Mesenchymal stem cell (in vitro differentiated cells and primary cell): Measurements from ENCODE around the gene LRP1.

ENCODE experiments used
- DNase-seq: peaks from one replicate; pipeline ENCODE4 v3.0.0-alpha.2; 2013
- H2AFZ ChIP-seq: one replicate; pipeline ENCODE4 v1.6.1; 2013; ENCODE audit warnings: low read depth, mild to moderate bottlenecking, control low read depth, inconsistent platforms, low read length, moderate library complexity
- H2AK5ac ChIP-seq: 2 replicates; pipeline ENCODE4 v1.6.1; 2013; ENCODE audit warnings: low read length, moderate library complexity, mild to moderate bottlenecking, inconsistent platforms; ENCODE audit not compliant: severe bottlenecking
- H2BK120ac ChIP-seq: one replicate; pipeline ENCODE4 v1.6.1; 2013; ENCODE audit warnings: low read depth, mild to moderate bottlenecking, inconsistent platforms, low read length, moderate library complexity
- H2BK12ac ChIP-seq, 2 experiments: one replicate each; pipeline ENCODE4 v1.6.1; 2013; ENCODE audit warnings: inconsistent platforms in 2 of 2, low read length in 2 of 2, mild to moderate bottlenecking in 2 of 2, moderate library complexity in 2 of 2, control low read depth in 1 of 2
- H2BK15ac ChIP-seq: one replicate; pipeline ENCODE4 v1.6.1; 2013; ENCODE audit warnings: mild to moderate bottlenecking, low read depth, inconsistent platforms; ENCODE audit not compliant: poor library complexity, severe bottlenecking
- H2BK5ac ChIP-seq: 2 replicates; pipeline ENCODE4 v1.6.1; 2013; ENCODE audit warnings: low read depth, mild to moderate bottlenecking, low read length, control low read depth, inconsistent platforms; ENCODE audit not compliant: poor library complexity, severe bottlenecking
- H3K14ac ChIP-seq, 2 experiments: one replicate each; pipeline ENCODE4 v1.6.1; 2013; ENCODE audit warnings: inconsistent platforms in 2 of 2, low read length in 2 of 2, control low read depth in 1 of 2, mild to moderate bottlenecking in 1 of 2, moderate library complexity in 1 of 2
- H3K18ac ChIP-seq, 2 experiments: one replicate each; pipeline ENCODE4 v1.6.1; 2013; ENCODE audit warnings: inconsistent platforms in 2 of 2, low read length in 2 of 2, control low read depth in 1 of 2, low read depth in 1 of 2, mild to moderate bottlenecking in 1 of 2
- H3K23ac ChIP-seq, 2 experiments: one replicate each; pipeline ENCODE4 v1.6.1; 2013; ENCODE audit warnings: inconsistent platforms in 2 of 2, low read length in 2 of 2, mild to moderate bottlenecking in 2 of 2, moderate library complexity in 2 of 2, control low read depth in 1 of 2
- H3K27ac ChIP-seq: 2 replicates; pipeline ENCODE4 v1.5.1; 2013; ENCODE audit warnings: mild to moderate bottlenecking, moderate library complexity, low read length, control low read depth, inconsistent platforms; ENCODE audit not compliant: poor library complexity, severe bottlenecking
- H3K27me3 ChIP-seq, 2 experiments: 2 replicates each; pipeline versions ENCODE4 v1.6.1 to v1.7.0; 2013; ENCODE audit warnings: low read length in 2 of 2, mild to moderate bottlenecking in 2 of 2, moderate library complexity in 2 of 2, control low read depth in 1 of 2, inconsistent platforms in 1 of 2; ENCODE audit not compliant: control insufficient read depth in 1 of 2, insufficient read depth in 1 of 2
- H3K36me3 ChIP-seq, 2 experiments: 2 replicates each; pipeline versions ENCODE4 v1.6.1 to v1.7.0; 2013; ENCODE audit warnings: low read length in 2 of 2, control low read depth in 1 of 2, inconsistent platforms in 1 of 2, low read depth in 1 of 2, mild to moderate bottlenecking in 1 of 2; ENCODE audit not compliant: insufficient read depth in 2 of 2, control insufficient read depth in 1 of 2
- H3K4ac ChIP-seq, 2 experiments: one replicate each; pipeline ENCODE4 v1.6.1; 2013; ENCODE audit warnings: inconsistent platforms in 2 of 2, low read length in 2 of 2, mild to moderate bottlenecking in 2 of 2, moderate library complexity in 2 of 2, control low read depth in 1 of 2, low read depth in 1 of 2
- H3K4me1 ChIP-seq: 2 replicates; pipeline ENCODE4 v1.6.1; 2013; ENCODE audit warnings: low read depth, low read length, control low read depth; ENCODE audit not compliant: control insufficient read depth, insufficient read depth
- H3K4me2 ChIP-seq: 2 replicates; pipeline ENCODE4 v1.6.1; 2013; ENCODE audit warnings: low read length, mild to moderate bottlenecking, inconsistent platforms; ENCODE audit not compliant: poor library complexity, severe bottlenecking
- H3K4me3 ChIP-seq, 2 experiments: 2 replicates each; pipeline versions ENCODE4 v1.5.1 to v1.7.0; 2013; ENCODE audit warnings: low read length in 2 of 2, mild to moderate bottlenecking in 2 of 2, control low read depth in 1 of 2, low read depth in 1 of 2; ENCODE audit not compliant: insufficient read depth in 1 of 2
- H3K79me1 ChIP-seq: replicated peaks from 2 replicates; pipeline ENCODE4 v1.6.1; 2013; ENCODE audit warnings: mild to moderate bottlenecking, control low read depth, low read length, inconsistent platforms; ENCODE audit not compliant: poor library complexity, severe bottlenecking
- H3K9ac ChIP-seq: 2 replicates; pipeline ENCODE4 v1.7.0; 2013; ENCODE audit warnings: mild to moderate bottlenecking, low read length, moderate library complexity
- H3K9me3 ChIP-seq: 2 replicates; pipeline ENCODE4 v1.7.0; 2013; ENCODE audit warnings: mild to moderate bottlenecking, low read length; ENCODE audit not compliant: control insufficient read depth
- H4K8ac ChIP-seq: one replicate; pipeline ENCODE4 v1.6.1; 2013; ENCODE audit warnings: inconsistent platforms, mild to moderate bottlenecking, low read length, moderate library complexity
- H4K91ac ChIP-seq: one replicate; pipeline ENCODE4 v1.6.1; 2013; ENCODE audit warnings: mild to moderate bottlenecking, low read length, inconsistent platforms
- WGBS: methylation state at CpG from one replicate; pipeline ENCODE4 v1.1.7; 2013; ENCODE audit warnings: mixed read lengths; 5-methylcytosine and 5-hydroxymethylcytosine counted together

Gene LRP1

DNA sequence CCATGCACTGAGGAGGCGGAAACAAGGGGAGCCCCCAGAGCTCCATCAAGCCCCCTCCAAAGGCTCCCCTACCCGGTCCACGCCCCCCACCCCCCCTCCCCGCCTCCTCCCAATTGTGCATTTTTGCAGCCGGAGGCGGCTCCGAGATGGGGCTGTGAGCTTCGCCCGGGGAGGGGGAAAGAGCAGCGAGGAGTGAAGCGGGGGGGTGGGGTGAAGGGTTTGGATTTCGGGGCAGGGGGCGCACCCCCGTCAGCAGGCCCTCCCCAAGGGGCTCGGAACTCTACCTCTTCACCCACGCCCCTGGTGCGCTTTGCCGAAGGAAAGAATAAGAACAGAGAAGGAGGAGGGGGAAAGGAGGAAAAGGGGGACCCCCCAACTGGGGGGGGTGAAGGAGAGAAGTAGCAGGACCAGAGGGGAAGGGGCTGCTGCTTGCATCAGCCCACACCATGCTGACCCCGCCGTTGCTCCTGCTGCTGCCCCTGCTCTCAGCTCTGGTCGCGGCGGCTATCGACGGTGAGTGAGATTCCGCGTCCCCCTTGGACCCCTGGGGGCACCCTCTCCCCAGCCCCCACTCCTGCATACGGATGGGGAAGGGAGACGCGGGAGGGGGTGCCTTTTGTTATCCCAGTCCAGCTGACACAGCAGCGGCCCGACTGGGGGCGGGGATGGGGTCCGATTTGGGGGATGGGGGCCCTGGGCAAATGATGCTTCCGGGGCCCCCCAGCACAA is 400 bp downstream of the LRP1 start:
- 2% methylated on average over 9 of the region's 35 CpGs for WGBS
- Histone ChIP-seq H2AK5ac (peak overlapping the region; percentile 49), H2AFZ (no peak overlapping the region)

DNA sequence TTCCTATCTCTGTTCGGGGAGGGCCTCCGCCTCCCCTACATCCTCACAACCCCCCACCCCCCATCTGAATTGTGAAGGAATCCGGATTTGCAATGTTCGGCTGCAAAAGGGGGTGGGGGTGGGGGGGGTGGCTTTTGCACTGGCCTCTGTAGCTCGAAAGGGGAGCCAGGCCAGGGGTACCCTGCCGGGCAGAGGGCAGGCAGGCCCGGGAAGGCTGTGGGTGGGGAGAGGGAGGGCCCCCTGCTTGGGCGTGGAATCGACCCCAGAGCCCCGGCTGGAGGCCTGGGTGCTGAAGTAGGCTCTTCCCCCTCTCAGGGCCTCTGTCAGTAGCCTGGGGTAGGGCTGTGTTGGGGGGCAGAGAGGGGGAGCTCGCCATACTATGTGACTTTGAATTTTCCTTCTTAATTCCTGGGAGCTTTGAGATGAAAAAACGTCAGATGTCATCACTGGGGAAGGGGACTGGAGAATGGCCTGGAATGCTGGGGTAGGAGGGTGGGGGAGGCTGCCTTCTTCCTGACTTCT is 1.1 kb downstream of the LRP1 start:
- Histone ChIP-seq H2BK12ac (no peak overlapping the region), H2BK120ac (peak overlapping the region; percentile 87), H3K79me1 (peaks cover 8% of the 10 kb centered on the region), H3K27me3 (no peaks in the 10 kb centered on the region), H2BK5ac (no peak overlapping the region), H2BK15ac (no peak overlapping the region), H3K36me3 (peaks cover 7 to 28% of the 10 kb centered on the region in 2 experiments), H3K4me3 (peak overlapping the region; percentile 86 to 91), H3K27ac (peak overlapping the region; percentile 13), H3K18ac (peak overlapping the region; percentile 96 to 99), H3K23ac (no peak overlapping the region), H4K8ac (no peak overlapping the region), H3K14ac (peak overlapping the region; percentile 26 to 87), H3K9ac (peak overlapping the region; percentile 95), H2AFZ (no peak overlapping the region), H3K4me2 (peak overlapping the region; percentile 74), H3K9me3 (no peaks in the 10 kb centered on the region), H4K91ac (peak overlapping the region; percentile 57), H2AK5ac (no peak overlapping the region), H3K4ac (peak overlapping the region; percentile 36 to 98), H3K4me1 (peaks cover 36% of the 10 kb centered on the region)
- 0% methylated on average over 10 of the region's 12 CpGs for WGBS
- DNase-seq = no peak

More for the DNA sequence above, 400 bp downstream of the LRP1 start:
- Histone ChIP-seq H3K4me1 (peaks cover 32% of the 10 kb centered on the region), H4K8ac (peak overlapping the region; percentile 73), H2BK5ac (no peak overlapping the region), H3K4me2 (peak overlapping the region; percentile 74), H3K4me3 (peak overlapping the region; percentile 86 to 91), H3K9me3 (no peaks in the 10 kb centered on the region), H2BK120ac (peak overlapping the region; percentile 87), H3K79me1 (peaks cover 5% of the 10 kb centered on the region), H2BK12ac (peak overlapping the region; percentile 12 to 35), H3K18ac (peak overlapping the region; percentile 96 to 99), H3K27me3 (no peaks in the 10 kb centered on the region), H4K91ac (peak overlapping the region; percentile 97), H3K14ac (peak overlapping the region; percentile 87 to 98), H3K27ac (peak overlapping the region; percentile 6), H3K36me3 (peaks cover 3 to 27% of the 10 kb centered on the region in 2 experiments), H3K9ac (peak overlapping the region; percentile 95), H3K4ac (peak overlapping the region; percentile 89 to 98), H3K23ac (peak overlapping the region in 1 of 2 experiments; percentile 89), H2BK15ac (peak overlapping the region; percentile 85)
- no peak for DNase-seq

DNA sequence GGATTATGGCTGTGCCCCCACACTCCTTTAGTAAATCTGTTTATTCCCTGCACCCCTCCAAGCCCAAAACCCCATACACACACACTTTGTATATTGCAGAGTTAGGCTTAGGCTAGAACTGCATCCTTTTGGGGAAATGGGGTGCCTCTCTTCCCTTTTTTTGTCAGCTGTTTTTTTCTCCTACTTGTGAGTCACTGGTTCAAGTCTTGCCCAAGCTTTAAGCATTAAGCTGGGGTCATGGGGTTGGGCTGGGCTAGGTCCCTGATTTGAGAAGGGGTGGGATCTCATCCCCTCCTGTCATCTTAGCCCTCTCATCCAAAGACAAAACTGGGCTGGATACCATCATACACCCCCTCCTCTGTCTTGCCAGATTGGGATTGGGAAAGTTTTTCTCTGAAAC is 1.6 kb downstream of the LRP1 start:
- Histone ChIP-seq H3K4me3 (peak overlapping the region; percentile 86 to 91), H2BK5ac (no peak overlapping the region), H3K36me3 (peaks cover 7 to 28% of the 10 kb centered on the region in 2 experiments), H4K91ac (peak overlapping the region; percentile 57), H3K23ac (no peak overlapping the region), H3K4me1 (peaks cover 36% of the 10 kb centered on the region), H2AK5ac (peak overlapping the region; percentile 53), H3K4ac (peak overlapping the region in 1 of 2 experiments; percentile 63), H3K4me2 (peak overlapping the region; percentile 74), H4K8ac (no peak overlapping the region), H2BK12ac (no peak overlapping the region), H2BK120ac (peak overlapping the region; percentile 46), H3K27me3 (no peaks in the 10 kb centered on the region), H3K27ac (no peak overlapping the region), H3K14ac (peak overlapping the region in 1 of 2 experiments; percentile 31), H3K79me1 (peaks cover 8% of the 10 kb centered on the region), H2BK15ac (no peak overlapping the region), H3K18ac (peak overlapping the region; percentile 68 to 96), H3K9me3 (no peaks in the 10 kb centered on the region), H3K9ac (peak overlapping the region; percentile 95), H2AFZ (no peak overlapping the region)
- DNase-seq = peak; percentile 61

DNA sequence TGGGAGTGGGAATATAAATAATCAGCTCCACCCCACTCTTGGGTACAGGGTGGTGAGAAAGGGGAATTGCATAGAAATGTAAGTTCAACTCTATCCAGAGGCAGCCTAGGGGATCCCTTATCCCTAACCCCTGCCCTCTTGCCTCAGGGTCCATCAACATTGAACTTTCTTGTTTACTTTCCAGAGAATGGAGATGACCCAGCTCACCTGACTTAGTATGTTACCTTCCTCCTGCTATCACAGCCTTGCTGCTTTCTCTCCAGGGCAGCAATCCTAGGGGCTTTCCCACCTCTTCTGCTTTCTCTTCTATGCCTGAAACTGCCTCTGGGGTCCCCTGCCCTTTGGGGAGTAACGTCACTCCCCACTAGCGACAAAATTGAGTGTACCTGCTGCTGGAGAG is 2.7 kb downstream of the LRP1 start:
- Histone ChIP-seq H3K4me1 (peaks cover 45% of the 10 kb centered on the region), H2BK5ac (no peak overlapping the region), H2BK12ac (no peak overlapping the region), H4K91ac (no peak overlapping the region), H3K23ac (peak overlapping the region in 1 of 2 experiments; percentile 56), H3K4ac (no peak overlapping the region), H3K18ac (no peak overlapping the region), H2BK15ac (no peak overlapping the region), H2AK5ac (no peak overlapping the region), H3K14ac (no peak overlapping the region), H3K9me3 (no peaks in the 10 kb centered on the region), H2BK120ac (no peak overlapping the region), H3K9ac (peak overlapping the region; percentile 95), H3K27me3 (no peaks in the 10 kb centered on the region), H3K4me2 (peak overlapping the region; percentile 74), H3K36me3 (peaks cover 9 to 34% of the 10 kb centered on the region in 2 experiments), H3K4me3 (peak overlapping the region in 1 of 2 experiments; percentile 91), H3K27ac (no peak overlapping the region), H2AFZ (no peak overlapping the region), H4K8ac (no peak overlapping the region), H3K79me1 (peaks cover 8% of the 10 kb centered on the region)
- no CpG with 5 or more reads among the region's 2 CpGs for WGBS
- DNase-seq = no peak
